H9 (cell line): ENCODE results near the gene GCGR. TPM values are rescaled to one million over a fixed set of nuclear protein-coding genes. Genes with fewer than 3 reads are reported as not detected.

Source experiments
- DNase-seq: peaks from one replicate; pipeline ENCODE4 v3.0.0-alpha.2; 2017
- H2AFZ ChIP-seq: one replicate; pipeline ENCODE4 v1.6.1; 2013; ENCODE audit warnings: mild to moderate bottlenecking, low read length, control low read depth, moderate library complexity
- H2AK5ac ChIP-seq: 2 replicates; pipeline ENCODE4 v1.6.1; 2013; ENCODE audit warnings: low read length, control low read depth, mixed read lengths; ENCODE audit not compliant: insufficient read length
- H2BK120ac ChIP-seq: one replicate; pipeline ENCODE4 v1.6.1; 2013; ENCODE audit warnings: low read depth, mild to moderate bottlenecking, low read length, control low read depth, inconsistent platforms; ENCODE audit not compliant: poor library complexity, severe bottlenecking
- H2BK12ac ChIP-seq: 2 replicates; pipeline ENCODE4 v1.6.1; 2013; ENCODE audit warnings: low read length, control low read depth, mixed read lengths, low read depth; ENCODE audit not compliant: insufficient read length
- H2BK15ac ChIP-seq: 2 replicates; pipeline ENCODE4 v1.6.1; 2013; ENCODE audit warnings: low read depth, low read length, control low read depth
- H2BK20ac ChIP-seq: one replicate; pipeline ENCODE4 v1.6.1; 2013; ENCODE audit warnings: low read depth, mild to moderate bottlenecking, low read length, control low read depth, inconsistent platforms; ENCODE audit not compliant: poor library complexity, severe bottlenecking
- H2BK5ac ChIP-seq: 2 replicates; pipeline ENCODE4 v1.6.1; 2013; ENCODE audit warnings: low read length, control low read depth, mixed read lengths; ENCODE audit not compliant: insufficient read length
- H3K14ac ChIP-seq: 2 replicates; pipeline ENCODE4 v1.6.1; 2013; ENCODE audit warnings: low read length, control low read depth; ENCODE audit not compliant: insufficient read depth
- H3K18ac ChIP-seq: 2 replicates; pipeline ENCODE4 v1.6.1; 2013; ENCODE audit warnings: low read depth, mild to moderate bottlenecking, mixed read lengths, low read length, control low read depth; ENCODE audit not compliant: insufficient read length
- H3K23ac ChIP-seq: 2 replicates; pipeline ENCODE4 v1.6.1; 2013; ENCODE audit warnings: low read length, control low read depth, mixed read lengths, low read depth; ENCODE audit not compliant: insufficient read length
- H3K23me2 ChIP-seq: 2 replicates; pipeline ENCODE4 v1.6.1; 2013; ENCODE audit warnings: low read depth, mild to moderate bottlenecking, mixed read lengths, low read length, control low read depth; ENCODE audit not compliant: insufficient read length, poor library complexity, severe bottlenecking
- H3K27ac ChIP-seq: 2 replicates; pipeline ENCODE4 v1.5.1; 2013; ENCODE audit warnings: low read length, control low read depth, mixed read lengths, low read depth; ENCODE audit not compliant: insufficient read length
- H3K27me3 ChIP-seq: 2 replicates; pipeline ENCODE4 v1.6.1; 2013; ENCODE audit warnings: low read length, control low read depth, inconsistent platforms; ENCODE audit not compliant: insufficient read depth
- H3K4ac ChIP-seq: 2 replicates; pipeline ENCODE4 v1.6.1; 2013; ENCODE audit warnings: low read depth, mild to moderate bottlenecking, control low read depth, inconsistent platforms, low read length, moderate library complexity
- H3K4me1 ChIP-seq: 2 replicates; pipeline ENCODE4 v1.6.1; 2013; ENCODE audit warnings: low read length, control low read depth, inconsistent platforms; ENCODE audit not compliant: insufficient read depth
- H3K4me2 ChIP-seq: 2 replicates; pipeline ENCODE4 v1.6.1; 2013; ENCODE audit warnings: low read length, control low read depth, mixed read lengths; ENCODE audit not compliant: insufficient read length, insufficient read depth
- H3K56ac ChIP-seq: 2 replicates; pipeline ENCODE4 v1.6.1; 2013; ENCODE audit warnings: low read depth, mild to moderate bottlenecking, mixed read lengths, low read length, control low read depth; ENCODE audit not compliant: insufficient read length
- H3K79me1 ChIP-seq: 2 replicates; pipeline ENCODE4 v1.6.1; 2013; ENCODE audit warnings: low read depth, mild to moderate bottlenecking, moderate library complexity, low read length, control low read depth, inconsistent platforms; ENCODE audit not compliant: insufficient read depth, poor library complexity, severe bottlenecking
- H3K79me2 ChIP-seq: 2 replicates; pipeline ENCODE4 v1.6.1; 2013; ENCODE audit warnings: low read length, control low read depth, inconsistent platforms; ENCODE audit not compliant: insufficient read depth
- H3K9ac ChIP-seq: 2 replicates; pipeline ENCODE4 v1.6.1; 2013; ENCODE audit warnings: low read length, control low read depth, mixed read lengths; ENCODE audit not compliant: insufficient read length; ENCODE audit errors: extremely low read depth
- H3K9me3 ChIP-seq: one replicate; pipeline ENCODE4 v1.6.1; 2013; ENCODE audit warnings: low read depth, low read length, inconsistent platforms; ENCODE audit not compliant: control insufficient read depth
- H3T11ph ChIP-seq: one replicate; pipeline ENCODE4 v1.6.1; 2013; ENCODE audit warnings: mild to moderate bottlenecking, low read length, control low read depth, inconsistent platforms
- H4K20me1 ChIP-seq: one replicate; pipeline ENCODE4 v1.6.1; 2013; ENCODE audit not compliant: control insufficient read depth, insufficient read length, insufficient read depth
- H4K5ac ChIP-seq: 2 replicates; pipeline ENCODE4 v1.6.1; 2013; ENCODE audit warnings: low read depth, mild to moderate bottlenecking, mixed read lengths, low read length, control low read depth; ENCODE audit not compliant: insufficient read length
- H4K8ac ChIP-seq: replicated peaks from 2 replicates; pipeline ENCODE4 v1.6.1; 2013; ENCODE audit warnings: low read length, control low read depth, mixed read lengths, low read depth; ENCODE audit not compliant: insufficient read length
- H4K91ac ChIP-seq: 2 replicates; pipeline ENCODE4 v1.6.1; 2013; ENCODE audit warnings: low read depth, mild to moderate bottlenecking, moderate library complexity, mixed read lengths, low read length, control low read depth; ENCODE audit not compliant: insufficient read length
- H3K27ac Mint-ChIP-seq, 3 experiments: 2 replicates in 2 of 3; 3 replicates in 1 of 3; pipeline ENCODE4 v1.8.0; 2020 to 2021; ENCODE audit warnings: mixed read lengths in 3 of 3, mild to moderate bottlenecking in 1 of 3, moderate library complexity in 1 of 3
- H3K27me3 Mint-ChIP-seq: 2 replicates; pipeline ENCODE4 v1.8.0; 2021; ENCODE audit warnings: low read depth, mild to moderate bottlenecking, moderate library complexity, mixed read lengths
- H3K36me3 Mint-ChIP-seq, 3 experiments: 2 replicates in 2 of 3; 3 replicates in 1 of 3; pipeline ENCODE4 v1.8.0; 2020 to 2021; ENCODE audit warnings: low read depth in 3 of 3, mixed read lengths in 3 of 3; ENCODE audit not compliant: insufficient read depth in 1 of 3
- H3K4me1 Mint-ChIP-seq, 2 experiments: 2 replicates each; pipeline ENCODE4 v1.8.0; 2020; ENCODE audit warnings: mixed read lengths in 2 of 2
- H3K4me3 Mint-ChIP-seq, 2 experiments: 2 replicates in 1 of 2; 3 replicates in 1 of 2; pipeline ENCODE4 v1.8.0; 2020 to 2021; ENCODE audit warnings: mild to moderate bottlenecking in 2 of 2, mixed read lengths in 2 of 2, moderate library complexity in 1 of 2
- H3K9me3 Mint-ChIP-seq, 2 experiments: 2 replicates in 1 of 2; 3 replicates in 1 of 2; pipeline ENCODE4 v1.8.0; 2020; ENCODE audit warnings: mild to moderate bottlenecking in 2 of 2, mixed read lengths in 2 of 2, moderate library complexity in 1 of 2
- WGBS: extraction: QIAGEN DNeasy Blood & Tissue Kit; methylation state at CpG from one replicate; pipeline ENCODE4 v1.1.7; 2013; ENCODE audit warnings: missing lambda C conversion rate, low lambda C conversion rate, mixed read lengths; ENCODE audit not compliant: insufficient read length; ENCODE audit errors: extremely low coverage; 5-methylcytosine and 5-hydroxymethylcytosine counted together
- total RNA-seq: library from RNA; stranded (reverse); gene quantifications from 2 replicates; pipeline ENCODE4 v1.2.1, GENCODE V29; 2021
- TF ChIP-seq, protein P1 (sequence below): fragments of 200-600 bp; sonication (generic); conservative IDR thresholded peaks from 3 replicates; pipeline ENCODE4 v1.8.0; 2021; ENCODE audit warnings: antibody characterized with exemption, mild to moderate bottlenecking

GCGR gene
- total RNA-seq, 1 experiment from 2014 or later = 0.24 TPM

DNA sequence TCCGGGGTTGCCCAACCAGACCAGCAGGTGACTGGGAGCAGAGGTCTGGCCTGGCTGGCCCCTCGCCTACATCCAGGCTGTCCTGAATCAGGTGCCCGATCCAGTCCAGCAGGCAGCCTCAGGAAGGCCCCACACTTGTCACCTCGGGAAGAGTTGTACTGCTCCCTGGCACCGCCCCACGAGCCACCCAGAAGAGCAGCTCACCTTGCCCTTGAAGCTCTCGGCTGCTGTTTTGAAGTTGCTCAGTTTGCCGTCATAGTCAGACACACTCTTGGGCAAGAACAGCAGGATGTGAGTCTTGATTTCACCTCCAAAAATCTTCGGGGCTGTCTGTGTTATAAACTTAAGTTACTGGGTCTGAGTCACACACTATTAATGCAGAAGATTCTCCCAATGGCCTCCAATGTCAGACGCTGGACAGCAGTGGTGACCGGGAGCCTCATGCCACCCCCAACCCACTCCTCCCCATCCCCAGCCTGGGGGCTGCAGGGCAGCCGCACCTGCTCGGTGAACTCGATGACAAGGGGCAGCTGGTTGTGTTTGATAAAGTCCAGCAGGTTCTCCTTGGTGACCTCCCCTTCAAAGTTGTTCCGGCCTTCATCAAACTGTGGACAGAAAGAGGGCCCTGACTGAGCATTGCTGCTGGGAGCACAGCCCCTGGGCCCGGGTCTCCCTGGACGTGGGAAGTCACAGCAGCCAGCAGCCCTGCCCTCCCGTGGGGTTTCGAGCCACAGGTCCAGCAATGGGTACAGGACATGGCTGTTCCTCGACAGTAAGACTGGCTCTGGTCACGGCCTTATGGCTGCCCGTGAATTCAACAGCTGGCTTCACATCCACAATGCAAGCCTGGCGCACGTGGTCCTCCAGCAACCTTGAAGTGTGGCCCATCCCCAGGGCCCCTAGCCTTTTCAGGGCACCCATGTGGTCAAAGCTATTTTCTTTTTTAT, 43.1 kb downstream of the GCGR start:
- H2BK20ac ChIP-seq = no peak overlapping the region
- no peaks in the 10 kb centered on the region for H3K27me3 ChIP-seq
- H2BK120ac ChIP-seq = no peak overlapping the region
- Mint-ChIP-seq H3K4me3 (no peak overlapping the region), H3K9me3 (no peaks in the 10 kb centered on the region), H3K4me1 (no peaks in the 10 kb centered on the region), H3K27ac (no peak overlapping the region), H3K36me3 (peaks cover 29 to 70% (median 53%) of the 10 kb centered on the region in 3 experiments; a peak in 6 of 7 replicates), H3K27me3 (no peaks in the 10 kb centered on the region)
- H3K79me2 ChIP-seq = no peaks in the 10 kb centered on the region
- no CpG with 5 or more reads among the region's 24 CpGs for WGBS
- no peak overlapping the region for H4K91ac ChIP-seq
- no peak overlapping the region for H3K4ac ChIP-seq
- peaks cover 2% of the 10 kb centered on the region for H4K20me1 ChIP-seq
- no peaks in the 10 kb centered on the region for H3K4me1 ChIP-seq
- H3K27ac ChIP-seq = no peak overlapping the region
- H3T11ph ChIP-seq = no peak overlapping the region
- H3K14ac ChIP-seq = no peak overlapping the region
- no peak overlapping the region for H3K56ac ChIP-seq
- no peak for DNase-seq
- no peaks in the 10 kb centered on the region for H3K79me1 ChIP-seq
- H4K5ac ChIP-seq = no peak overlapping the region
- no peak overlapping the region for H3K23ac ChIP-seq
- no peak overlapping the region for H2BK15ac ChIP-seq
- no peak overlapping the region for H4K8ac ChIP-seq
- no peak overlapping the region for H2AK5ac ChIP-seq
- H3K9me3 ChIP-seq = no peaks in the 10 kb centered on the region
- H3K4me2 ChIP-seq = no peak overlapping the region
- H2BK5ac ChIP-seq = no peak overlapping the region
- H3K18ac ChIP-seq = no peak overlapping the region
- H2BK12ac ChIP-seq = no peak overlapping the region
- no peak overlapping the region for H2AFZ ChIP-seq
- TF ChIP-seq, protein P1, sequence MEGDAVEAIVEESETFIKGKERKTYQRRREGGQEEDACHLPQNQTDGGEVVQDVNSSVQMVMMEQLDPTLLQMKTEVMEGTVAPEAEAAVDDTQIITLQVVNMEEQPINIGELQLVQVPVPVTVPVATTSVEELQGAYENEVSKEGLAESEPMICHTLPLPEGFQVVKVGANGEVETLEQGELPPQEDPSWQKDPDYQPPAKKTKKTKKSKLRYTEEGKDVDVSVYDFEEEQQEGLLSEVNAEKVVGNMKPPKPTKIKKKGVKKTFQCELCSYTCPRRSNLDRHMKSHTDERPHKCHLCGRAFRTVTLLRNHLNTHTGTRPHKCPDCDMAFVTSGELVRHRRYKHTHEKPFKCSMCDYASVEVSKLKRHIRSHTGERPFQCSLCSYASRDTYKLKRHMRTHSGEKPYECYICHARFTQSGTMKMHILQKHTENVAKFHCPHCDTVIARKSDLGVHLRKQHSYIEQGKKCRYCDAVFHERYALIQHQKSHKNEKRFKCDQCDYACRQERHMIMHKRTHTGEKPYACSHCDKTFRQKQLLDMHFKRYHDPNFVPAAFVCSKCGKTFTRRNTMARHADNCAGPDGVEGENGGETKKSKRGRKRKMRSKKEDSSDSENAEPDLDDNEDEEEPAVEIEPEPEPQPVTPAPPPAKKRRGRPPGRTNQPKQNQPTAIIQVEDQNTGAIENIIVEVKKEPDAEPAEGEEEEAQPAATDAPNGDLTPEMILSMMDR = no peak
- H3K23me2 ChIP-seq = no peaks in the 10 kb centered on the region
- no peak overlapping the region for H3K9ac ChIP-seq
